GM23248 (cell line): ENCODE results near the gene GRID2. TPM values are rescaled to one million over a fixed set of nuclear protein-coding genes. Genes with fewer than 3 reads are reported as not detected.

ENCODE experiments used
- DNase-seq: peaks from one replicate; pipeline ENCODE4 v3.0.0-alpha.2; 2015
- H2AFZ ChIP-seq: fragments of 200-600 bp; sonication (generic); 2 replicates; pipeline ENCODE4 v1.6.1; 2016; ENCODE audit warnings: antibody characterized with exemption
- H3F3A ChIP-seq: fragments of 200-600 bp; sonication (generic); 2 replicates; pipeline ENCODE4 v1.6.1; 2016; ENCODE audit warnings: mild to moderate bottlenecking, antibody characterized with exemption, mixed run types; ENCODE audit not compliant: insufficient read depth
- H3K27ac ChIP-seq: fragments of 200-600 bp; sonication (generic); 2 replicates; pipeline ENCODE4 v1.5.1; 2016; ENCODE audit warnings: mild to moderate bottlenecking
- H3K27me3 ChIP-seq: fragments of 200-600 bp; sonication (generic); replicated peaks from 2 replicates; pipeline ENCODE4 v1.6.1; 2016; ENCODE audit warnings: mild to moderate bottlenecking; ENCODE audit not compliant: insufficient read depth
- H3K36me3 ChIP-seq: fragments of 200-600 bp; sonication (generic); 2 replicates; pipeline ENCODE4 v1.6.1; 2016; ENCODE audit warnings: low read depth, mild to moderate bottlenecking
- H3K4me1 ChIP-seq: fragments of 200-600 bp; sonication (generic); 2 replicates; pipeline ENCODE4 v1.6.1; 2016; ENCODE audit warnings: mild to moderate bottlenecking; ENCODE audit not compliant: insufficient read depth
- H3K4me2 ChIP-seq: fragments of 200-600 bp; sonication (generic); one replicate; pipeline ENCODE4 v1.6.1; 2016; ENCODE audit warnings: mild to moderate bottlenecking; ENCODE audit not compliant: unreplicated experiment
- H3K4me3 ChIP-seq: fragments of 200-600 bp; sonication (generic); 2 replicates; pipeline ENCODE4 v1.5.1; 2016; ENCODE audit warnings: mild to moderate bottlenecking
- H3K79me2 ChIP-seq: fragments of 200-600 bp; sonication (generic); 2 replicates; pipeline ENCODE4 v1.6.1; 2016; ENCODE audit warnings: mild to moderate bottlenecking; ENCODE audit not compliant: insufficient read depth
- H3K9ac ChIP-seq: fragments of 200-600 bp; sonication (generic); 2 replicates; pipeline ENCODE4 v1.6.1; 2016; ENCODE audit warnings: mild to moderate bottlenecking
- H3K9me2 ChIP-seq: fragments of 200-600 bp; sonication (generic); 2 replicates; pipeline ENCODE4 v1.6.1; 2016; ENCODE audit warnings: mixed run types, mild to moderate bottlenecking, moderate library complexity; ENCODE audit not compliant: insufficient read depth
- H3K9me3 ChIP-seq: fragments of 200-600 bp; sonication (generic); one replicate; pipeline ENCODE4 v1.6.1; 2017; ENCODE audit warnings: low read depth
- H4K20me1 ChIP-seq: fragments of 200-600 bp; sonication (generic); 2 replicates; pipeline ENCODE4 v1.6.0; 2016; ENCODE audit not compliant: insufficient read depth
- EZH2 ChIP-seq: fragments of 200-600 bp; sonication (generic); IDR thresholded peaks from 2 replicates; pipeline ENCODE4 v1.6.1; 2018; ENCODE audit warnings: antibody characterized with exemption, mild to moderate bottlenecking; ENCODE audit not compliant: insufficient read depth, poor library complexity, severe bottlenecking
- EZH2phosphoT487 ChIP-seq: fragments of 200-600 bp; sonication (generic); IDR thresholded peaks from 2 replicates; pipeline ENCODE4 v1.6.1; 2018; ENCODE audit warnings: antibody characterized with exemption, moderate library complexity, mild to moderate bottlenecking, low read depth; ENCODE audit not compliant: insufficient read depth
- WGBS, 2 experiments: methylation state at CpG; one replicate each; pipeline ENCODE4 v1.1.6; 2015 to 2017; ENCODE audit warnings: low lambda C conversion rate in 2 of 2, low coverage in 1 of 2; ENCODE audit errors: missing lambda C conversion rate in 2 of 2; 5-methylcytosine and 5-hydroxymethylcytosine counted together
- in situ Hi-C: fragments of 300-500 bp; cut with MboI; formaldehyde crosslinking; loops from 2 replicates; pipeline ENCODE4 v1.15.0; 2020
- polyA plus RNA-seq: library from polyadenylated mRNA; unstranded; fragments of >200 nt; fragmentation: Nextera tagmentation; extraction: Ambion mirVana; gene quantifications from 2 replicates; pipeline ENCODE4 v1.2.1, GENCODE V29; 2016
- total RNA-seq: library from RNA; depleted of rRNA; stranded (reverse); fragments of >200 nt; shearing (Covaris generic); gene quantifications from 2 replicates; pipeline ENCODE4 v1.2.3, GENCODE V29; 2014

Gene GRID2
- total and polyA plus RNA-seq, 2 experiments from 2014 or later, result not detected

DNA sequence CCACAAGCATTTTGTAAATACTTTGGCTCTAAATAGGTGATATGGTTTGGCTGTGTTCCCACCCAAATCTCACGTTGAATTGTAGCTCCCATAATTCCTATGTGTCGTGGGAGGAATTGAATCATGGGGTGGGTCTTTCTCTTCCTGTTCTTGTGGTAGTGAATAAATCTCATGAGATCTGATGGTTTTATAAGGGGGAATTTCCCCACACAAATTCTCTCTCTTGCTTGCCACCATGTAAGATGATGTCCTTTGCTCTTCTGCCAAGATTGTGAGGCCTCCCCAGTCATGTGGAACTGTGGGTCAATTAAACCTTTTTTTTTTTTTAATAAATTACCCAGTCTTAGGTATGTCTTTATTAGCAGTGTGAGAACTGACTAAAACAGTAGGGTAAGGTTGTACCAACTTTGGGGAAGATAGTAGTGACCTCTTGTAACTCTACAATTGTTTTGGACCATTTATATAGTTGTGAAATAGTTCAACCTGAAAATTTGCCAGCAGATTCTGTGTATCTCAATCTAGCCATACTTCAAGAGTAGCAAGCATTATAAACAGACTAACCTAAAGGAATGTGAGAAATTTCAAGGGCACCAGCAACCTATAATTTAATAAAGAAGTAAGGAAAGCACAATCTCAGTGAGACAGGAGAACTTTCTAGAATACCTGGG lies 727.8 kb downstream of the GRID2 start:
- no peak for DNase-seq
- Histone ChIP-seq H3K4me1 (no peaks in the 10 kb centered on the region), H3K9me2 (no peaks in the 10 kb centered on the region), H3F3A (no peaks in the 10 kb centered on the region), H2AFZ (no peak overlapping the region), H3K9me3 (no peaks in the 10 kb centered on the region), H3K79me2 (no peaks in the 10 kb centered on the region), H3K36me3 (no peaks in the 10 kb centered on the region), H3K4me2 (no peak overlapping the region), H4K20me1 (no peaks in the 10 kb centered on the region), H3K9ac (no peak overlapping the region), H3K27ac (no peak overlapping the region), H3K4me3 (no peak overlapping the region), H3K27me3 (no peaks in the 10 kb centered on the region)
- no peak for TF ChIP-seq EZH2phosphoT487
- no peak for TF ChIP-seq EZH2
- 39 to 47% methylated on average over 2 of the region's 2 CpGs for WGBS, 2 experiments
- in situ Hi-C loops, result no loop called here

DNA sequence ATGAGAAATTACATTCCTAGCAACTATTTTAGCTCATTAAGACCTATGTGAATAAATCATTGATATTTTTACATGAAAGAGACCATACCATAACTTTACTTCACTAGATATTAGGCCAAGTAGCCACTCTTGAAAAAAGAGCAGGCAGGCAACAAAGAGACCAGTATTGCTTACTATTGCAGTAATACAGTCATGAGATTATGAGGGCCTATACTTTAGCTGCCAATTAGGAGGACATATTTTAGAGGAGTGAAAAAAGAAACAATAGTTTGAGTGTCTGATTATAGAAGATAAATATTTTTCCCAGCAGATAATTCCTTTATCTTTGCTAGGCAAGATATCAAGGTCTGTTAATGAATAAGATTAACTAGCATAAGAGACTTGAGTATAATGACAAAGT lies 739.0 kb downstream of the GRID2 start:
- H2AFZ ChIP-seq, result no peak overlapping the region
- DNase-seq, result no peak
- H3K27ac ChIP-seq, result no peak overlapping the region
- no peak overlapping the region for H3K4me3 ChIP-seq
- H3K9me2 ChIP-seq, result no peaks in the 10 kb centered on the region
- no peaks in the 10 kb centered on the region for H3K79me2 ChIP-seq
- H3K36me3 ChIP-seq, result no peaks in the 10 kb centered on the region
- no peaks in the 10 kb centered on the region for H3K9me3 ChIP-seq
- in situ Hi-C loops, result no loop called here
- TF ChIP-seq EZH2, result no peak
- TF ChIP-seq EZH2phosphoT487, result no peak
- H3F3A ChIP-seq, result no peaks in the 10 kb centered on the region
- no peaks in the 10 kb centered on the region for H3K27me3 ChIP-seq
- no peaks in the 10 kb centered on the region for H4K20me1 ChIP-seq
- no peak overlapping the region for H3K4me2 ChIP-seq
- no peaks in the 10 kb centered on the region for H3K4me1 ChIP-seq
- no peak overlapping the region for H3K9ac ChIP-seq

DNA sequence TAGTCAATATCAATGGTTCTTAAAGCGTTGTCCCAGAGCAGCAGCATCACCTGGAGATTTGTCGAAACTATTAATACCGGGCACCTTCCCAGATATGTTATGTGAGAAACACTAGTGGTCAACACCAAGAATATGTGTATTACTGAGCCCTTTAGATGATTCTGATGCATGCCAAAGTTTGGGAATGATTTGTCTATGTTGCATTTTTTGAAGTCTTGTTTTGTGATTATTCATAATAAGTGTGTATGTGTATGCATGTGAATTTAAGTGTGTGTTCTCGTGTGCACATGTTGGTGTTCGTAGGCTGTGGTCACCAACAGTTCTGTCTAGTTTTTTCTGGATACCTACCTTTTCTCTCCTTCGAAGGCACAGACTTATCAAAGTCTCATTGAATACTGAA lies 749.4 kb downstream of the GRID2 start:
- Histone ChIP-seq H3F3A (no peaks in the 10 kb centered on the region), H3K36me3 (no peaks in the 10 kb centered on the region), H3K4me3 (no peak overlapping the region), H3K9me3 (no peaks in the 10 kb centered on the region), H3K79me2 (no peaks in the 10 kb centered on the region), H3K4me2 (no peak overlapping the region), H3K4me1 (no peaks in the 10 kb centered on the region), H3K27ac (no peak overlapping the region), H3K9ac (no peak overlapping the region), H3K27me3 (no peaks in the 10 kb centered on the region), H4K20me1 (no peaks in the 10 kb centered on the region), H2AFZ (no peak overlapping the region), H3K9me2 (no peaks in the 10 kb centered on the region)
- no peak for DNase-seq
- 63 to 71% methylated on average over 6 of the region's 6 CpGs for WGBS, 2 experiments
- in situ Hi-C loops, result no loop called here
- no peak for TF ChIP-seq EZH2phosphoT487
- no peak for TF ChIP-seq EZH2

DNA sequence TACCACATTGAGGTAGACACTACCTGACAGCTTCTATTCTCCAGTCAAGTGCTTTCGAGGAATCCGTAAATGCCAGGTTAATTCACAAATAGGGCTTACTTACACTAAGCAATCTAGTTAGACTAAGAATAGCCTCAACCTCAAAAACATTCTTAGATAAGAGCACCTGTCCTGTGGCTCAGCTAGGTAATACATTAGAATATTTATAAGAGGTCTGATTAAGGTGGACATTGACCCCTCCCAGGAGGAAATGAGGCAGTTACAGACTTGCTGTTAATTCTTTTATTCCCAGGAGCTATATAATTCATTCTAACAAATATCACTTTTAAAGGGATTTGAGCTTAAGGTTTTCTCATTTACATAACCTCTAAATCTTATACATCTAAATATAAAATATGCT lies 758.1 kb downstream of the GRID2 start:
- no peak overlapping the region for H3K27ac ChIP-seq
- no peaks in the 10 kb centered on the region for H3F3A ChIP-seq
- no peaks in the 10 kb centered on the region for H4K20me1 ChIP-seq
- no peak for DNase-seq
- H3K9me2 ChIP-seq, result no peaks in the 10 kb centered on the region
- H3K27me3 ChIP-seq, result no peaks in the 10 kb centered on the region
- H3K36me3 ChIP-seq, result no peaks in the 10 kb centered on the region
- no peak overlapping the region for H3K4me3 ChIP-seq
- H3K9me3 ChIP-seq, result no peaks in the 10 kb centered on the region
- no peak overlapping the region for H3K4me2 ChIP-seq
- in situ Hi-C loops, result no loop called here
- no peak overlapping the region for H2AFZ ChIP-seq
- no peaks in the 10 kb centered on the region for H3K79me2 ChIP-seq
- no peaks in the 10 kb centered on the region for H3K4me1 ChIP-seq
- 81 to 93% methylated on average over 2 of the region's 2 CpGs for WGBS, 2 experiments
- H3K9ac ChIP-seq, result no peak overlapping the region
- TF ChIP-seq EZH2 (no peak), EZH2phosphoT487 (no peak)

DNA sequence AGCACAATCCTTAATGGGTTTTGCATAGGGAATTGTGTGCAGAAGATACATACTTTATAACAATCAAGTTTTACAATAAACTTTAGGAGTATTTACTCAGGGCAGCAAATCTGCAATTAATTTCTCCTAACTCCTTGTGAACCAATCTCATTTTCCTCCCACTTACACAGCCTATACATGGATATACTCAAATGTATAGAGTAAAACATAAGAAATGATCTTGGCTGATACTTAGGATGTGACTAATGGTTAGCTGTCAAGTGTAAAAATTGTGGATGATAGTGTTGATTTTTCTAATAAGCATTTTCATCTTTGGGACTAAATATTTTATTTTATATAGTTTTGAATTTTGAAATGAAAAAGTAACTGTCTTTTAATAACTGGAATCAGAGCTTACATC lies 759.6 kb downstream of the GRID2 start:
- no peaks in the 10 kb centered on the region for H3K9me2 ChIP-seq
- no peaks in the 10 kb centered on the region for H3K79me2 ChIP-seq
- DNase-seq, result no peak
- H3K4me2 ChIP-seq, result no peak overlapping the region
- no peak overlapping the region for H3K9ac ChIP-seq
- H3K4me3 ChIP-seq, result no peak overlapping the region
- H3F3A ChIP-seq, result no peaks in the 10 kb centered on the region
- no peaks in the 10 kb centered on the region for H3K9me3 ChIP-seq
- TF ChIP-seq EZH2, result no peak
- TF ChIP-seq EZH2phosphoT487, result no peak
- in situ Hi-C loops, result no loop called here
- H3K27me3 ChIP-seq, result no peaks in the 10 kb centered on the region
- no peaks in the 10 kb centered on the region for H3K4me1 ChIP-seq
- no peak overlapping the region for H2AFZ ChIP-seq
- no peaks in the 10 kb centered on the region for H4K20me1 ChIP-seq
- H3K36me3 ChIP-seq, result no peaks in the 10 kb centered on the region
- H3K27ac ChIP-seq, result no peak overlapping the region
